ENCODE data around the gene PDE11A. TPM values are rescaled to one million over a fixed set of nuclear protein-coding genes. Genes with fewer than 3 reads are reported as not detected.

Gene PDE11A
- total RNA-seq, 5 donors from 2014 or later (not counting 1 experiment from before 2014, with no cell fraction given) = not detected

DNA sequence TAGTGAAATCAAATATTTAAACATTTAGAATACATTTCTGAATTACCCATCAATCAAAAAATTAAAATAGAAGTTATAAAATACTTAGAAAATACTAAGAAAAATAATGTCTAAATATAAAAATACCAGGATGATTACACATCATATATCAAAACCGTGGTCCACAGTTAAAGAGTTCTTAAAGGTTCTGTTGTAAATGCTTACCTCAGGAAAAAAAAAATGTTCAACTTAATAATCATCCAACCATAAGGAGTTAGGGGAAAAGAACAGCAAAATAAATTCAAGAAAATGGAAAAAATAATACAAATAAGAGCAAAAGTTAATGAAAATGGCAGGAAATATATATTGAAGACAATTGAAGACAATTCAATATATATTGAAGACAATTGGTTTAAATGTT, 43.2 kb downstream of the PDE11A start:
- Histone ChIP-seq H3K4me1 (ENCODE audit: control insufficient read depth in 1 of 2, extremely low read depth in 1 of 2, insufficient read depth in 2 of 2, low read length in 2 of 2) (no peaks in the 10 kb centered on the region), H3K4me3 (ENCODE audit: control insufficient read depth in 1 of 2, extremely low read depth in 1 of 2, low read length in 1 of 2) (no peak overlapping the region), H3K27ac (ENCODE audit: low read length) (no peak overlapping the region), H3K9me3 (no peaks in the 10 kb centered on the region), H3K27me3 (replicated peaks in 1 of 2; ENCODE audit: control insufficient read depth in 2 of 2, extremely low read depth in 1 of 2, insufficient read depth in 2 of 2, low read length in 1 of 2) (peaks cover 0 to 2% of the 10 kb centered on the region in 2 experiments), H3K36me3 (ENCODE audit: control insufficient read depth in 2 of 2, extremely low read depth in 1 of 2, insufficient read depth in 1 of 2, low read length in 1 of 2) (no peaks in the 10 kb centered on the region)
- Mint-ChIP-seq H3K4me1 (no peaks in the 10 kb centered on the region), H3K27ac (no peak overlapping the region), H3K27me3 (peaks cover 4% of the 10 kb centered on the region in 2 donors), H3K4me3 (no peak overlapping the region), H3K36me3 (no peaks in the 10 kb centered on the region), H3K9me3 (peaks cover 4 to 6% (median 6%) of the 10 kb centered on the region in 3 donors)
- WGBS (ENCODE audit: insufficient coverage) = no CpG with 5 or more reads among the region's 1 CpG
- ATAC-seq (replicated peaks in 1 of 4) (no peak), DNase-seq (no peak)
- ChIA-PET CTCF (no interaction called here), POLR2A (no interaction called here)

DNA sequence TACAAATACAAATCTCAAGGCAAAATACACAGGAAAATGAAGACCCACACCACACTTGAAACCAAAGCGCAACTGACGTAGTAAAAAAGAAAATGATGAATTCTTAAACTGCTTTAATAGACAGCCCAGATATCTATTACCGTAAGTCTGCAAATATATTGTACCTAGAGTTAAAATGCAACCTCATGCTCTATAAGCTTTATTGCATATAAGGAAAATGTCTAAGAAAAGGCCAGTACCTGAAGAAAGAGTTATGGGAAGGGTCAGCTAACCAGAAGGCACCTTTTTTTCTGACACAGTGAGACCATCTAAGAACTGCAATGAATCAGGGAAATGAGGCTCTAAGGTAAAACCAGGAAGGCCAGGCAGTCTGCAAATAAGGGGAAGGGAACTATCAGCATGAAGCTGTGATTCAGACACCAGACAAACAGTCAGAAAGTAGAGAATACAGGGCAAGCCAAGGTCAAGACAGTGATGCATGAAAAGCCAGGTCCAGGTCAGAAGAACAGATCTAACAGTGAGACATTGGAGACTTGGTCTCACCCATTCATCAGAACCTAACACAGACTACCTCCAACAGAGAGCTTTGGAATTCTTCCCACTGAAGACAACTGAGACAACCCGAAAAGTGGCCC, 46.9 kb downstream of the PDE11A start:
- Histone ChIP-seq H3K4me3 (ENCODE audit: control insufficient read depth in 1 of 2, extremely low read depth in 1 of 2, low read length in 1 of 2) (no peak overlapping the region), H3K36me3 (ENCODE audit: control insufficient read depth in 2 of 2, extremely low read depth in 1 of 2, insufficient read depth in 1 of 2, low read length in 1 of 2) (no peaks in the 10 kb centered on the region), H3K27me3 (replicated peaks in 1 of 2; ENCODE audit: control insufficient read depth in 2 of 2, extremely low read depth in 1 of 2, insufficient read depth in 2 of 2, low read length in 1 of 2) (peaks cover 0 to 2% of the 10 kb centered on the region in 2 experiments), H3K9me3 (no peaks in the 10 kb centered on the region), H3K4me1 (ENCODE audit: control insufficient read depth in 1 of 2, extremely low read depth in 1 of 2, insufficient read depth in 2 of 2, low read length in 2 of 2) (no peaks in the 10 kb centered on the region), H3K27ac (ENCODE audit: low read length) (no peak overlapping the region)
- no peaks in the 10 kb centered on the region for H3K4me1 Mint-ChIP-seq
- H3K36me3 Mint-ChIP-seq = no peaks in the 10 kb centered on the region
- H3K27me3 Mint-ChIP-seq = peaks cover 5 to 7% of the 10 kb centered on the region in 2 donors
- H3K4me3 Mint-ChIP-seq = no peak overlapping the region
- no peak overlapping the region for H3K27ac Mint-ChIP-seq
- H3K9me3 Mint-ChIP-seq = no peaks in the 10 kb centered on the region
- POLR2A ChIA-PET = no interaction called here
- DNase-seq (no peak), ATAC-seq (replicated peaks in 1 of 4) (no peak)
- WGBS (ENCODE audit: insufficient coverage) = no CpG with 5 or more reads among the region's 4 CpGs
- CTCF ChIA-PET = no interaction called here

DNA sequence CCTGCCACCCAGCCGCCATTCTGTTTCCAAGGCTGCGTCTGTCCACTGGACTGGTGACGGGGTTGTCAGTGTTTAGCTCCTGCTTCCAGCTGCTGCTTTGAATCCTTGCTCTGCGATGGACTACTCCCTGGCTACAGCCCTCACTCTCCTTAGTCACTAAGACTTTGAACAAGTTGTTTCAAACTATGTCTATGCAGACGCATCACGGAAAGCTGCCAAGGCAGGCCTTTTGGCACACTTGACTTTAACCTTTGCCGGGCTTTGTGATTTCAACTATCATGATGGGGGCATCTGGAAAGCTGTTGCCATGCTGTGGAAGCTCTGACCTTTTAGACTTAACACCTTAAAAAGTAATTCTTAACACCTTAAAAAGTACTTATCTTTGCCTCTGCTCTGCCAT, 54.4 kb downstream of the PDE11A start:
- Histone ChIP-seq H3K27ac (ENCODE audit: low read length) (no peak overlapping the region), H3K27me3 (replicated peaks in 1 of 2; ENCODE audit: control insufficient read depth in 2 of 2, extremely low read depth in 1 of 2, insufficient read depth in 2 of 2, low read length in 1 of 2) (peaks cover 0 to 9% of the 10 kb centered on the region in 2 experiments), H3K36me3 (ENCODE audit: control insufficient read depth in 2 of 2, extremely low read depth in 1 of 2, insufficient read depth in 1 of 2, low read length in 1 of 2) (no peaks in the 10 kb centered on the region), H3K4me3 (ENCODE audit: control insufficient read depth in 1 of 2, extremely low read depth in 1 of 2, low read length in 1 of 2) (no peak overlapping the region), H3K9me3 (no peaks in the 10 kb centered on the region), H3K4me1 (ENCODE audit: control insufficient read depth in 1 of 2, extremely low read depth in 1 of 2, insufficient read depth in 2 of 2, low read length in 2 of 2) (no peaks in the 10 kb centered on the region)
- no peak overlapping the region for H3K4me3 Mint-ChIP-seq
- H3K9me3 Mint-ChIP-seq = no peaks in the 10 kb centered on the region
- ChIA-PET POLR2A (interaction anchor here in 1 of 2 donors (0.6 kb wide), 1 partner anchor 971 kb away, joined by 7 read pairs; no protein-coding TSS in a partner anchor), CTCF (interaction anchor here in 1 of 2 donors (0.6 kb wide), 1 partner anchor 1346 kb away, joined by 3 read pairs; no protein-coding TSS in a partner anchor)
- DNase-seq = no peak
- no peak for ATAC-seq (replicated peaks in 1 of 4)
- no peak overlapping the region for H3K27ac Mint-ChIP-seq
- no peaks in the 10 kb centered on the region for H3K4me1 Mint-ChIP-seq
- peaks cover 2 to 7% of the 10 kb centered on the region in 2 donors for H3K27me3 Mint-ChIP-seq
- no peaks in the 10 kb centered on the region for H3K36me3 Mint-ChIP-seq
- WGBS (ENCODE audit: insufficient coverage) = 89% methylated on average over 7 of the region's 7 CpGs

DNA sequence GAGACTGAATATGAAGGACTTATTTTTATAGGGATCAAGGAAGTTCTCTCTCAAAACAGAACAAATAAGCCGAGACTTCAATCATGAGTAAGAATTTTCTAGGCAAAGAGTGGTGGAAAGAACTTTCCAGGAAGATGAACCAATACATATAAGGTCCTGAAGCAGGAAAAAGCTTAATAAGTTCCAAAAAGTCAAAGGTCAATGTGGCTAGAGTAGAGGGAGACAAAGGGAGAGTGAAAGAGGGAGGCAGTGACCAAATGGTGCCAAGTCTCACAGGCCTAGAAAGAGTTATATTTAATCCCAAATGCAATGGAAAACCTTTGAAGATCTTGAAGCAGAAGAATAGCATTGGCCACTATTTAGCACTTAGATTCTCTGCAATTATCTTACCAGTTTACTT, 56.0 kb downstream of the PDE11A start:
- no peaks in the 10 kb centered on the region for H3K4me1 Mint-ChIP-seq
- no peaks in the 10 kb centered on the region for H3K4me1 ChIP-seq (ENCODE audit: control insufficient read depth in 1 of 2, extremely low read depth in 1 of 2, insufficient read depth in 2 of 2, low read length in 2 of 2)
- H3K9me3 ChIP-seq = no peaks in the 10 kb centered on the region
- H3K4me3 Mint-ChIP-seq = no peak overlapping the region
- H3K36me3 Mint-ChIP-seq = no peaks in the 10 kb centered on the region
- H3K27me3 ChIP-seq (replicated peaks in 1 of 2; ENCODE audit: control insufficient read depth in 2 of 2, extremely low read depth in 1 of 2, insufficient read depth in 2 of 2, low read length in 1 of 2) = peaks cover 0 to 9% of the 10 kb centered on the region in 2 experiments
- ChIA-PET POLR2A (no interaction called here), CTCF (no interaction called here)
- peaks cover 0 to 4% of the 10 kb centered on the region in 2 donors for H3K27me3 Mint-ChIP-seq
- H3K9me3 Mint-ChIP-seq = no peaks in the 10 kb centered on the region
- no peaks in the 10 kb centered on the region for H3K36me3 ChIP-seq (ENCODE audit: control insufficient read depth in 2 of 2, extremely low read depth in 1 of 2, insufficient read depth in 1 of 2, low read length in 1 of 2)
- no peak for ATAC-seq (replicated peaks in 1 of 4)
- WGBS (ENCODE audit: insufficient coverage) = no CpG with 5 or more reads among the region's 1 CpG
- DNase-seq = no peak
- H3K27ac ChIP-seq (ENCODE audit: low read length) = no peak overlapping the region
- H3K27ac Mint-ChIP-seq = no peak overlapping the region
- no peak overlapping the region for H3K4me3 ChIP-seq (ENCODE audit: control insufficient read depth in 1 of 2, extremely low read depth in 1 of 2, low read length in 1 of 2)

DNA sequence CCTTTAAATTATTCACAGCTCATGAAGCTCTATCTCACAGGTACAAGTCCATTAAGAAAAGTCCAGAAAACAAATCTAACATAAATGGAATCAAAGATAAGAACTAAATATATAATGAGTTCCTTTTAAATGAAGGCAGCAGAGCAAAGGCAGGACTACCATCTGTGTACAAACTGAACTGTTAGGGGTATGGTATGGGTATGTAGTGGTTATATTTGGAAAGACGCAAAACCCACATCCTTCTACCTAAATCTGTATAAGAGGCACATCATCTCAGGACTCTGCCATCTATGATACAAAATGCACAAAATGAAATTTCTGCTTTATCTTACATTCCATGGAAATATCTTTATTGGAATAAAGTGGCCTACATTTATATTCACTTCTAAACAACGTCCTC, 59.9 kb downstream of the PDE11A start:
- peaks cover 4 to 7% of the 10 kb centered on the region in 2 donors for H3K27me3 Mint-ChIP-seq
- H3K36me3 Mint-ChIP-seq = no peaks in the 10 kb centered on the region
- DNase-seq = no peak
- CTCF ChIA-PET = no interaction called here
- H3K4me1 Mint-ChIP-seq = no peaks in the 10 kb centered on the region
- no peak overlapping the region for H3K27ac ChIP-seq (ENCODE audit: low read length)
- no peaks in the 10 kb centered on the region for H3K36me3 ChIP-seq (ENCODE audit: control insufficient read depth in 2 of 2, extremely low read depth in 1 of 2, insufficient read depth in 1 of 2, low read length in 1 of 2)
- WGBS (ENCODE audit: insufficient coverage) = 33% methylated on average over 1 of the region's 2 CpGs
- H3K4me3 ChIP-seq (ENCODE audit: control insufficient read depth in 1 of 2, extremely low read depth in 1 of 2, low read length in 1 of 2) = no peak overlapping the region
- no peaks in the 10 kb centered on the region for H3K4me1 ChIP-seq (ENCODE audit: control insufficient read depth in 1 of 2, extremely low read depth in 1 of 2, insufficient read depth in 2 of 2, low read length in 2 of 2)
- no peak for ATAC-seq (replicated peaks in 1 of 4)
- H3K27me3 ChIP-seq (replicated peaks in 1 of 2; ENCODE audit: control insufficient read depth in 2 of 2, extremely low read depth in 1 of 2, insufficient read depth in 2 of 2, low read length in 1 of 2) = peaks cover 0 to 4% of the 10 kb centered on the region in 2 experiments
- no peak overlapping the region for H3K4me3 Mint-ChIP-seq
- no peaks in the 10 kb centered on the region for H3K9me3 Mint-ChIP-seq
- no peaks in the 10 kb centered on the region for H3K9me3 ChIP-seq
- POLR2A ChIA-PET = no interaction called here
- no peak overlapping the region for H3K27ac Mint-ChIP-seq

DNA sequence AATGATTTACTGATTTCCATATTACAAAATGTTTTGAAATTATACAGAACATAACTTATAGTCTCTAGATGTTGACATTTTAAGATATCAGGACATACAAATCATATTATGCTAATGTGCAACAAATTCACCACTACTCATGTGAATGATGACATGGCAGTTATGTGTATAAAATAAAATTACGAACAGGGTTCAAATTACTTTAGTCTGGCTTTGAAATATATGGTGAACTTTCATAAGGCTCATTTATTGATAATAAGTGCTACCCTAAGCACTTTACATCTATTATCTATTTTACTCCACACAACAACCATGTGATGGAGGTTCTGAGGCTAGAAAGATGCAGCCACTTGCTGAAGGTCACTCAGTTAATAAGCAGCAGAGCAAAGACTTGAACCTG, 62.8 kb downstream of the PDE11A start:
- peaks cover under 1 to 7% of the 10 kb centered on the region in 2 donors for H3K27me3 Mint-ChIP-seq
- no peaks in the 10 kb centered on the region for H3K4me1 Mint-ChIP-seq
- no peak overlapping the region for H3K27ac ChIP-seq (ENCODE audit: low read length)
- H3K9me3 Mint-ChIP-seq = no peaks in the 10 kb centered on the region
- no peaks in the 10 kb centered on the region for H3K36me3 Mint-ChIP-seq
- no CpG with 5 or more reads among the region's 1 CpG for WGBS (ENCODE audit: insufficient coverage)
- H3K36me3 ChIP-seq (ENCODE audit: control insufficient read depth in 2 of 2, extremely low read depth in 1 of 2, insufficient read depth in 1 of 2, low read length in 1 of 2) = no peaks in the 10 kb centered on the region
- DNase-seq = no peak
- CTCF ChIA-PET = no interaction called here
- H3K27ac Mint-ChIP-seq = no peak overlapping the region
- no peak overlapping the region for H3K4me3 Mint-ChIP-seq
- no peak for ATAC-seq (replicated peaks in 1 of 4)
- H3K9me3 ChIP-seq = no peaks in the 10 kb centered on the region
- no peak overlapping the region for H3K4me3 ChIP-seq (ENCODE audit: control insufficient read depth in 1 of 2, extremely low read depth in 1 of 2, low read length in 1 of 2)
- no peaks in the 10 kb centered on the region for H3K4me1 ChIP-seq (ENCODE audit: control insufficient read depth in 1 of 2, extremely low read depth in 1 of 2, insufficient read depth in 2 of 2, low read length in 2 of 2)
- POLR2A ChIA-PET = no interaction called here
- H3K27me3 ChIP-seq (replicated peaks in 1 of 2; ENCODE audit: control insufficient read depth in 2 of 2, extremely low read depth in 1 of 2, insufficient read depth in 2 of 2, low read length in 1 of 2) = no peaks in the 10 kb centered on the region

All from T-cell (primary cell).